Measurements from ENCODE around the gene NRXN3.

Gene NRXN3

GRCh38 chr14:79037593-79037992 lies 867.4 kb downstream of the NRXN3 start:
- no peak for DNase-seq

- DNase-seq = no peak
Observed at GRCh38 chr14:79040790-79041189, 870.6 kb downstream of the NRXN3 start.

- DNase-seq = no peak
Observed at GRCh38 chr14:79043194-79043889, 873.2 kb downstream of the NRXN3 start.

- peak; percentile 94 for DNase-seq
Observed at GRCh38 chr14:79044894-79045624, 874.9 kb downstream of the NRXN3 start.

GRCh38 chr14:79050787-79051727 lies 880.9 kb downstream of the NRXN3 start:
- no peak for DNase-seq

GRCh38 chr14:79051742-79052141 lies 881.6 kb downstream of the NRXN3 start:
- DNase-seq = no peak

- DNase-seq = no peak
Observed at GRCh38 chr14:79056879-79057278, 886.7 kb downstream of the NRXN3 start.

- no peak for DNase-seq
Observed at GRCh38 chr14:79057333-79057732, 887.2 kb downstream of the NRXN3 start.

- no peak for DNase-seq
Observed at GRCh38 chr14:79062226-79062625, 892.1 kb downstream of the NRXN3 start.

- no peak for DNase-seq
Observed at GRCh38 chr14:79064214-79064613, 894.0 kb downstream of the NRXN3 start.

GRCh38 chr14:79074510-79074909 lies 904.3 kb downstream of the NRXN3 start:
- no peak for DNase-seq

- no peak for DNase-seq
Observed at GRCh38 chr14:79076428-79076827, 906.3 kb downstream of the NRXN3 start.

GRCh38 chr14:79077096-79077495 lies 906.9 kb downstream of the NRXN3 start:
- DNase-seq = no peak

- DNase-seq = no peak
Observed at GRCh38 chr14:79080040-79080439, 909.9 kb downstream of the NRXN3 start.

GRCh38 chr14:79082883-79083282 lies 912.7 kb downstream of the NRXN3 start:
- no peak for DNase-seq

- no peak for DNase-seq
Observed at GRCh38 chr14:79083356-79083755, 913.2 kb downstream of the NRXN3 start.

GRCh38 chr14:79084861-79085260 lies 914.7 kb downstream of the NRXN3 start:
- no peak for DNase-seq

- DNase-seq = no peak
Observed at GRCh38 chr14:79089576-79089975, 919.4 kb downstream of the NRXN3 start.

- DNase-seq = no peak
Observed at GRCh38 chr14:79090641-79091180, 920.5 kb downstream of the NRXN3 start.

- DNase-seq = no peak
Observed at GRCh38 chr14:79091381-79091963, 921.3 kb downstream of the NRXN3 start.

GRCh38 chr14:79093531-79093930 lies 923.4 kb downstream of the NRXN3 start:
- no peak for DNase-seq

GRCh38 chr14:79094951-79095350 lies 924.8 kb downstream of the NRXN3 start:
- no peak for DNase-seq

GRCh38 chr14:79096811-79097210 lies 926.6 kb downstream of the NRXN3 start:
- DNase-seq = no peak

Data from DMS153 (cell line).